Lung (tissue), 13 donors: ENCODE data around the gene TFRC. TPM values are rescaled to one million over a fixed set of nuclear protein-coding genes. Genes with fewer than 3 reads are reported as not detected.
"Not testable (repeated sequence)": the region's sequence is repeated elsewhere in the genome, so short reads cannot be mapped to it uniquely, and the experiment has no call there.

Experiments used
- ATAC-seq: fragments of 200-7000 bp; cut with Tn5 transposase; one replicate; pipeline ENCODE4 v1.9.1; 2020; ENCODE audit warnings: moderate number of reproducible peaks; ENCODE audit not compliant: insufficient read depth, low FRiP score
- DNase-seq, 3 donors: peaks; one replicate each; pipeline ENCODE4 v3.0.0-alpha.2; 2013 to 2017
- H3K27ac ChIP-seq, 2 donors: one replicate each; pipeline ENCODE4 v1.5.1; 2013; ENCODE audit warnings: mild to moderate bottlenecking in 2 of 2, moderate library complexity in 2 of 2, control low read depth in 1 of 2, inconsistent platforms in 1 of 2, low read depth in 1 of 2, low read length in 1 of 2
- H3K27me3 ChIP-seq, 3 donors: one replicate each; pipeline ENCODE4 v1.5.1; 2013; ENCODE audit warnings: low read length in 2 of 3; ENCODE audit not compliant: control insufficient read depth in 3 of 3, insufficient read depth in 3 of 3
- H3K36me3 ChIP-seq, 4 donors: one replicate each; pipeline ENCODE4 v1.5.1; 2013; ENCODE audit warnings: low read length in 4 of 4, mild to moderate bottlenecking in 1 of 4, moderate library complexity in 1 of 4; ENCODE audit not compliant: control insufficient read depth in 4 of 4, insufficient read depth in 4 of 4
- H3K4me1 ChIP-seq, 5 donors: one replicate each; pipeline ENCODE4 v1.5.1; 2013; ENCODE audit warnings: low read length in 5 of 5, mild to moderate bottlenecking in 2 of 5, moderate library complexity in 1 of 5; ENCODE audit not compliant: control insufficient read depth in 5 of 5, insufficient read depth in 5 of 5
- H3K4me3 ChIP-seq: one replicate; pipeline ENCODE4 v1.5.1; 2013; ENCODE audit warnings: mild to moderate bottlenecking, control low read depth, moderate library complexity
- H3K9ac ChIP-seq, 2 donors: one replicate each; pipeline ENCODE4 v1.5.1; 2013; ENCODE audit warnings: low read length in 2 of 2, control low read depth in 1 of 2; ENCODE audit not compliant: insufficient read depth in 1 of 2
- H3K9me3 ChIP-seq, 4 donors: one replicate each; pipeline ENCODE4 v1.5.1; 2013; ENCODE audit warnings: low read length in 3 of 4, mild to moderate bottlenecking in 1 of 4, moderate library complexity in 1 of 4; ENCODE audit not compliant: control insufficient read depth in 4 of 4, insufficient read depth in 3 of 4
- WGBS, 2 donors: extraction: QIAGEN DNeasy Blood & Tissue Kit; methylation state at CpG; one replicate each; pipeline ENCODE4 v1.1.7; 2013; 5-methylcytosine and 5-hydroxymethylcytosine counted together
- polyA plus RNA-seq, 2 donors: library from polyadenylated mRNA; stranded (reverse); fragments of 200-250 nt; gene quantifications; one replicate each; pipeline ENCODE4 v1.2.1, GENCODE V29; 2013
- small RNA-seq: library from RNA; depleted of rRNA; stranded (forward); fragments of <200 nt; gene quantifications from one replicate; pipeline ENCODE3, GENCODE V24; 2014; ENCODE audit warnings: low replicate concordance
- total RNA-seq, 2 donors: library from RNA; depleted of rRNA in 1 of 2; stranded (reverse); fragments of >200 nt in 1 of 2; gene quantifications; one replicate each; pipeline ENCODE4 v1.2.1, GENCODE V29; 2014 to 2021
- TF ChIP-seq, protein P1 (sequence below): IDR thresholded peaks from 2 replicates; pipeline ENCODE4 v1.5.1; 2012; ENCODE audit warnings: mild to moderate bottlenecking; ENCODE audit errors: control extremely low read depth, extremely low read depth
- donor health status: control.
- donor health status: control.
- donor health status: Bipolar disorder and iron deficiency.
- donor health status: healthy.
- donor health status: DM: yes; HTN: yes; CAD: no.

TFRC gene
- total and polyA plus RNA-seq, 4 donors: 28.1 to 259 (median 112) TPM

DNA sequence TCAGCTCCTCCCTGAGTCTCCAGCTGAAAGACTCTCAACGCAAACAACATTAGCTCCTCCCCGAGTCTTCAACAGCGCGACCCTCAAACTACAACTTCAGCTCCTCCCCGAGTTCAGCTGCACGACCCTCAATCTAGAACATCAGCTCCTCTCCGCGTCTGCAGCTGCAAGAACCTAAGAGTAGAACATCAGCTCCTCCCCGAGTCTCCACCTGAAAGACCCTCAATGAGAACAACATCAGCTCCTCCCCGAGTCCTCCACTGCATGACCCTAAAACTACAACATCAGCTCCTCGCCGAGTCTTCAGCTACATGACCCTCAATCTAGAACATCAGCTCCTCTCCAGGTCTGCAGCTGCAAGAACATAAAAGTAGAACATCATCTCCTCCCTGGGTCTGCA, 78.3 kb downstream of the TFRC start:
- no peak for ATAC-seq
- Histone ChIP-seq H3K9ac (no peak overlapping the region), H3K4me1 (no peaks in the 10 kb centered on the region), H3K27me3 (no peaks in the 10 kb centered on the region), H3K9me3 (no peaks in the 10 kb centered on the region), H3K36me3 (no peaks in the 10 kb centered on the region), H3K27ac (no peak overlapping the region), H3K4me3 (no peak overlapping the region)
- DNase-seq: no peak
- TF ChIP-seq, protein P1, sequence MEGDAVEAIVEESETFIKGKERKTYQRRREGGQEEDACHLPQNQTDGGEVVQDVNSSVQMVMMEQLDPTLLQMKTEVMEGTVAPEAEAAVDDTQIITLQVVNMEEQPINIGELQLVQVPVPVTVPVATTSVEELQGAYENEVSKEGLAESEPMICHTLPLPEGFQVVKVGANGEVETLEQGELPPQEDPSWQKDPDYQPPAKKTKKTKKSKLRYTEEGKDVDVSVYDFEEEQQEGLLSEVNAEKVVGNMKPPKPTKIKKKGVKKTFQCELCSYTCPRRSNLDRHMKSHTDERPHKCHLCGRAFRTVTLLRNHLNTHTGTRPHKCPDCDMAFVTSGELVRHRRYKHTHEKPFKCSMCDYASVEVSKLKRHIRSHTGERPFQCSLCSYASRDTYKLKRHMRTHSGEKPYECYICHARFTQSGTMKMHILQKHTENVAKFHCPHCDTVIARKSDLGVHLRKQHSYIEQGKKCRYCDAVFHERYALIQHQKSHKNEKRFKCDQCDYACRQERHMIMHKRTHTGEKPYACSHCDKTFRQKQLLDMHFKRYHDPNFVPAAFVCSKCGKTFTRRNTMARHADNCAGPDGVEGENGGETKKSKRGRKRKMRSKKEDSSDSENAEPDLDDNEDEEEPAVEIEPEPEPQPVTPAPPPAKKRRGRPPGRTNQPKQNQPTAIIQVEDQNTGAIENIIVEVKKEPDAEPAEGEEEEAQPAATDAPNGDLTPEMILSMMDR: no peak
- WGBS, 2 donors: 90 to 92% methylated on average over 12 of the region's 12 CpGs

GRCh38 chr3:196002721-196003120, 79.2 kb downstream of the TFRC start:
- not testable (repeated sequence) for H3K27ac ChIP-seq, H3K4me1 ChIP-seq, H3K9me3 ChIP-seq, DNase-seq, H3K36me3 ChIP-seq, H3K9ac ChIP-seq, ATAC-seq, H3K27me3 ChIP-seq, H3K4me3 ChIP-seq
- 92 to 96% methylated on average over 6 of the region's 6 CpGs for WGBS, 2 donors

DNA sequence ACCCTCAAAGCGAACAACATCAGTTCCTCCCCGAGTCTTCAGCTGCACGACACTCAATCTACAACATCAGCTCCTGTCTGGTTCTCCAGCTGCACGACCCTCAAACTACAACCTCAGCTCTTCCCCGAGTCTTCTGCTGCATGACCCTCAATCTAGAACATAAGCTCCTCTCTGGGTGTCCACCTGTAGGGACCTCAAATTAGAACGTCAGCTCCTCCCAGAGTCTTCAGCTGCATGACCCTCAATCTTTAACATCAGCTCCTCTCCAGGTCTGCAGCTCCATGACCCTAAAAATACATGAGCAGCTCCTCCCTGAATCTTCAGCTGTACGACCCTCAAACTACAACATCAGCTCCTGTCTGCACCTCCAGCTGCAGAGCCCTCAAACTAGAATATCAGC, 80.7 kb downstream of the TFRC start:
- WGBS, 2 donors: 89 to 96% methylated on average over 7 of the region's 7 CpGs
- ATAC-seq: not testable (repeated sequence)

DNA sequence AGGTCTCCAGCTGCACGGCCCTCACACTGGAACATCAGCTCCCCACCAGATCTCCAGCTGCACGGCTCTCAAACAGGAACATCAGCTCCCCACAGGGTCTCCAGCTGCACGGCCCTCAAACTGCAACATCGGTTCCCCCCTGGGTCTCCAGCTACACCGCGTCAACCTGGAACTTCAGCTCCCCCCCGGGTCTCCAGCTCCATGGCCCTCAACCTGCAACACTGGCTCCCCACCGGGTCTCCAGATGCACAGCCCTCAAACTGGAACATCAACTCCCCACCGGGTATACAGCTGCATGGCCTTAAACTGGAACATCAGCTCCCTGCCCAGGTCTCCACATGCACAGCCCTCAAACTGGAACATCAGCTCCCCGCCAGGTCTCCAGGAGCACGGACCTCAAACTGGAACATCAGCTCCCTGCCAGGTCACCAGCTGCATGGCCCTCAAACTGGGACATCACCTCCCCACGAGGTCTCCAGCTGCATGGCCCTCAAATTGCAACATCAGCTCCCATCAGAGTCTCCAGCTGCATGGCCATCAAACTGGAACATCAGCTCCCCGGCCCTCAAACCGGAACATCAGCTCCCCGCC, 81.4 kb downstream of the TFRC start:
- not testable (repeated sequence) for H3K27ac ChIP-seq, H3K4me1 ChIP-seq, H3K4me3 ChIP-seq, H3K36me3 ChIP-seq, H3K9ac ChIP-seq, DNase-seq, H3K27me3 ChIP-seq, H3K9me3 ChIP-seq, ATAC-seq
- 68 to 82% methylated on average over 14 to 15 of the region's 15 CpGs for WGBS, 2 donors

More for the DNA sequence above, 80.7 kb downstream of the TFRC start:
- H3K4me3 ChIP-seq, DNase-seq, H3K27me3 ChIP-seq, H3K9me3 ChIP-seq, H3K36me3 ChIP-seq, H3K27ac ChIP-seq, H3K4me1 ChIP-seq, H3K9ac ChIP-seq: not testable (repeated sequence)

- ATAC-seq: no peak
- 49 to 67% methylated on average over 8 of the region's 8 CpGs for WGBS, 2 donors
- peak; percentile 15 to 80 (median 60) for DNase-seq
- Histone ChIP-seq H3K4me1 (no peaks in the 10 kb centered on the region), H3K4me3 (no peak overlapping the region), H3K36me3 (no peaks in the 10 kb centered on the region), H3K27ac (no peak overlapping the region), H3K9ac (no peak overlapping the region), H3K9me3 (no peaks in the 10 kb centered on the region), H3K27me3 (no peaks in the 10 kb centered on the region)
- TF ChIP-seq, protein P1: no peak
Observed at GRCh38 chr3:195999896-196000295, 82.0 kb downstream of the TFRC start.

Small RNA genes within 50 kb of the gene (small RNA-seq; reads per million reads assigned to genes)
- not detected for gene RNU7-18P

Other genes with a start within 250 kb of the TFRC start
- 10 to 100 TPM; 15.0 to 63.5 TPM for gene TNK2, start 173.5 kb downstream of the TFRC start, total RNA-seq
- gene TNK2, start 173.5 kb downstream of the TFRC start, polyA plus RNA-seq: 10 to 100 TPM; 23.3 to 47.9 TPM
- gene ZDHHC19, start 129.3 kb upstream of the TFRC start, total RNA-seq: 1 to 10 TPM; 1.1 to 5.4 TPM
- 10 to 100 TPM in 1 of 2 donors, 1 to 10 TPM in 1; 2.6 to 18.9 TPM for gene ZDHHC19, start 129.3 kb upstream of the TFRC start, polyA plus RNA-seq
- 1 to 10 TPM; 1.1 to 2.8 TPM for gene SLC51A, start 134.4 kb upstream of the TFRC start, total RNA-seq
- 1 to 10 TPM in 1 of 2 donors, under 1 TPM in 1; 0.73 to 7.2 TPM for gene SLC51A, start 134.4 kb upstream of the TFRC start, polyA plus RNA-seq
- 10 to 100 TPM; 42.5 to 67.4 TPM for gene PCYT1A, start 205.6 kb upstream of the TFRC start, total RNA-seq
- 10 to 100 TPM; 21.2 to 42.8 TPM for gene PCYT1A, start 205.6 kb upstream of the TFRC start, polyA plus RNA-seq
- gene DYNLT2B, start 236.2 kb upstream of the TFRC start, total RNA-seq: 10 to 100 TPM in 1 of 2 donors, 1 to 10 TPM in 1; 2.5 to 12.7 TPM
- gene DYNLT2B, start 236.2 kb upstream of the TFRC start, polyA plus RNA-seq: 10 to 100 TPM; 14.7 to 22.4 TPM